GM21619 (cell line): ENCODE results near the gene LAMB2.

Experiments
- ATAC-seq: cut with Tn5 transposase; IDR thresholded peaks from one replicate; pipeline ENCODE4 v1.9.1; 2021; ENCODE audit not compliant: unreplicated experiment

LAMB2 gene

GRCh38 chr3:49161808-49162530 lies 29.1 kb upstream of the LAMB2 start:
- ATAC-seq: no peak

GRCh38 chr3:49161197-49161596 lies 28.3 kb upstream of the LAMB2 start:
- no peak for ATAC-seq

GRCh38 chr3:49158792-49159191 lies 25.9 kb upstream of the LAMB2 start:
- ATAC-seq: no peak

- no peak for ATAC-seq
Measured at GRCh38 chr3:49158103-49158709, 25.4 kb upstream of the LAMB2 start.

GRCh38 chr3:49157289-49157688 lies 24.4 kb upstream of the LAMB2 start:
- no peak for ATAC-seq

- ATAC-seq: no peak
Measured at GRCh38 chr3:49153349-49153912, 20.6 kb upstream of the LAMB2 start.

- ATAC-seq: no peak
Measured at GRCh38 chr3:49151610-49152009, 18.8 kb upstream of the LAMB2 start.

- ATAC-seq: no peak
Measured at GRCh38 chr3:49148159-49148558, 15.3 kb upstream of the LAMB2 start.

- ATAC-seq: no peak
Measured at GRCh38 chr3:49140080-49140479, 7.2 kb upstream of the LAMB2 start.

- ATAC-seq: no peak
Measured at GRCh38 chr3:49135499-49135898, 2.6 kb upstream of the LAMB2 start.

GRCh38 chr3:49134471-49135265 lies 1.8 kb upstream of the LAMB2 start:
- ATAC-seq: no peak

GRCh38 chr3:49133226-49133951 lies 539 bp upstream of the LAMB2 start:
- no peak for ATAC-seq

- ATAC-seq: no peak
Measured at GRCh38 chr3:49132073-49132436, 795 bp downstream of the LAMB2 start.

- ATAC-seq: no peak
Measured at GRCh38 chr3:49131576-49131975, 1.3 kb downstream of the LAMB2 start.

- ATAC-seq: no peak
Measured at GRCh38 chr3:49131040-49131439, 1.8 kb downstream of the LAMB2 start.

- ATAC-seq: no peak
Measured at GRCh38 chr3:49124991-49125670, 7.7 kb downstream of the LAMB2 start.

GRCh38 chr3:49124203-49124602 lies 8.6 kb downstream of the LAMB2 start:
- ATAC-seq: no peak

GRCh38 chr3:49123687-49124086 lies 9.2 kb downstream of the LAMB2 start:
- ATAC-seq: no peak

- ATAC-seq: no peak
Measured at GRCh38 chr3:49122886-49123545, 9.8 kb downstream of the LAMB2 start.

GRCh38 chr3:49122451-49122850 lies 10.4 kb downstream of the LAMB2 start:
- no peak for ATAC-seq
